SU-DHL-6 (cell line): ENCODE measurements around the gene EFNA5.

Source experiments
- CTCF ChIP-seq: fragments of 200-600 bp; sonication (generic); IDR thresholded peaks from one replicate; pipeline ENCODE4 v1.5.1; 2017; ENCODE audit warnings: antibody characterized with exemption, mild to moderate bottlenecking, low read length, moderate library complexity; ENCODE audit not compliant: insufficient read depth, poor library complexity, severe bottlenecking
- EZH2phosphoT487 ChIP-seq: fragments of 200-600 bp; sonication (generic), shearing (Covaris generic); conservative IDR thresholded peaks from 2 replicates; pipeline ENCODE4 v1.6.1; 2018; ENCODE audit warnings: mild to moderate bottlenecking, antibody characterized with exemption, low read length, moderate library complexity, mixed read lengths

- no peak for TF ChIP-seq CTCF
- TF ChIP-seq EZH2phosphoT487 = no peak
Observed at GRCh38 chr5:107555425-107556090, 115.2 kb downstream of the EFNA5 start.
